Suprapubic skin (tissue), 3 donors: ENCODE data around the gene MTF1.

Source experiments
- POLR2A ChIP-seq, 2 donors: fragments of 450-650 bp; IDR thresholded peaks; one replicate each; pipeline ENCODE4 v1.6.1; 2017; ENCODE audit warnings: antibody characterized with exemption in 2 of 2, mild to moderate bottlenecking in 2 of 2, moderate library complexity in 2 of 2
- TF ChIP-seq, protein P1 (sequence below), 2 donors: fragments of 200-600 bp in 1 of 2; fragments of 450-650 bp in 1 of 2; sonication (generic) in 1 of 2; IDR thresholded peaks; one replicate each; pipeline ENCODE4 v1.5.1; 2016 to 2019; ENCODE audit warnings: antibody characterized with exemption in 2 of 2, mild to moderate bottlenecking in 1 of 2, moderate library complexity in 1 of 2

- TF ChIP-seq, protein P1, sequence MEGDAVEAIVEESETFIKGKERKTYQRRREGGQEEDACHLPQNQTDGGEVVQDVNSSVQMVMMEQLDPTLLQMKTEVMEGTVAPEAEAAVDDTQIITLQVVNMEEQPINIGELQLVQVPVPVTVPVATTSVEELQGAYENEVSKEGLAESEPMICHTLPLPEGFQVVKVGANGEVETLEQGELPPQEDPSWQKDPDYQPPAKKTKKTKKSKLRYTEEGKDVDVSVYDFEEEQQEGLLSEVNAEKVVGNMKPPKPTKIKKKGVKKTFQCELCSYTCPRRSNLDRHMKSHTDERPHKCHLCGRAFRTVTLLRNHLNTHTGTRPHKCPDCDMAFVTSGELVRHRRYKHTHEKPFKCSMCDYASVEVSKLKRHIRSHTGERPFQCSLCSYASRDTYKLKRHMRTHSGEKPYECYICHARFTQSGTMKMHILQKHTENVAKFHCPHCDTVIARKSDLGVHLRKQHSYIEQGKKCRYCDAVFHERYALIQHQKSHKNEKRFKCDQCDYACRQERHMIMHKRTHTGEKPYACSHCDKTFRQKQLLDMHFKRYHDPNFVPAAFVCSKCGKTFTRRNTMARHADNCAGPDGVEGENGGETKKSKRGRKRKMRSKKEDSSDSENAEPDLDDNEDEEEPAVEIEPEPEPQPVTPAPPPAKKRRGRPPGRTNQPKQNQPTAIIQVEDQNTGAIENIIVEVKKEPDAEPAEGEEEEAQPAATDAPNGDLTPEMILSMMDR (IDR thresholded peaks at IDR 0.05) = no peak
- no peak for TF ChIP-seq POLR2A (IDR thresholded peaks at IDR 0.05)
These were observed 33.0 kb upstream of the MTF1 start for GRCh38 chr1:37892151-37893047.
